ENCODE measurements around the gene RAP1GAP2.

DNA sequence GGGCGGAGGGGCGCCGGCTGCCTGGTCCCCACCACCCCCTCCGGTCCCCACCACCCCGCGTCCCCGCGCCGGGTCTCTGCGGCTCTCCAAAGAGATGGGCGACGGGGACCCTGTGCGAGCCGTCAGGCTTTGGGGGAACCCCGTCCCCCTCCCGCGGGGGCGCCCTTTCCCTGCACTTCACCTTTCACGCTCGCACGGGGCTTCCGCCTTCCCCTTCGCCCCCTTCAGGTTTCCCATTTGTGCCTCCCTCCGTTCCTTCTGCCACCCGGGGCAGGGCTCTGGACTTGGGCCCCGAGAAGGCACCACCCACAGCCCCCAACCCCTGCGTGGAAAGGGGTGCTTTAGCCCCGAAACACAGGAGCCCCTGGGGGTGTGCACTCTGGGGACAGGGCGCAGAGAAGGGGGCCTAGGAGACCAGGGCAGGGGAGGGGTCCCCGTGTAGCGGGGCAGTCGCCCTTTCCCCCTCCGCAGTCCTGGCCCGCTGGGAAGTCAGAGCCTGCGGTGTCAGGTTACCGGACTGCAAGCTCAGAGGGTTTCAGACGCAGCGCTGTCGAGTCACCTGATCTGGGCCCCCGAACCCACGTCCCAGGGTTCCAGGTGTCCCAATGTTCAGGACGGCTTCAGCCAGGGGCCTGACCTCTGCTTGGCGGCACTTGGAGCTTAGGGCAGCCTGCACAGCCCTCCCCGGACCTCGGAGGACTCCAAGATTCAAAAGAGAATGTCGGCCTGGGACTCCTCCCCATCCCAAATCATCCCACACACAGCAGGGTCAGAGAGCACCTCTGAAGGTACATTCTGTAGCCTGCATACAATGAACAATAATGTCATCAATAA is 40.1 kb upstream of the RAP1GAP2 start:
- no peak for TF ChIP-seq POLR2A (IDR thresholded peaks at IDR 0.05)
- TF ChIP-seq, protein P1, sequence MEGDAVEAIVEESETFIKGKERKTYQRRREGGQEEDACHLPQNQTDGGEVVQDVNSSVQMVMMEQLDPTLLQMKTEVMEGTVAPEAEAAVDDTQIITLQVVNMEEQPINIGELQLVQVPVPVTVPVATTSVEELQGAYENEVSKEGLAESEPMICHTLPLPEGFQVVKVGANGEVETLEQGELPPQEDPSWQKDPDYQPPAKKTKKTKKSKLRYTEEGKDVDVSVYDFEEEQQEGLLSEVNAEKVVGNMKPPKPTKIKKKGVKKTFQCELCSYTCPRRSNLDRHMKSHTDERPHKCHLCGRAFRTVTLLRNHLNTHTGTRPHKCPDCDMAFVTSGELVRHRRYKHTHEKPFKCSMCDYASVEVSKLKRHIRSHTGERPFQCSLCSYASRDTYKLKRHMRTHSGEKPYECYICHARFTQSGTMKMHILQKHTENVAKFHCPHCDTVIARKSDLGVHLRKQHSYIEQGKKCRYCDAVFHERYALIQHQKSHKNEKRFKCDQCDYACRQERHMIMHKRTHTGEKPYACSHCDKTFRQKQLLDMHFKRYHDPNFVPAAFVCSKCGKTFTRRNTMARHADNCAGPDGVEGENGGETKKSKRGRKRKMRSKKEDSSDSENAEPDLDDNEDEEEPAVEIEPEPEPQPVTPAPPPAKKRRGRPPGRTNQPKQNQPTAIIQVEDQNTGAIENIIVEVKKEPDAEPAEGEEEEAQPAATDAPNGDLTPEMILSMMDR (IDR thresholded peaks at IDR 0.05) = no peak

All from heart left ventricle (tissue), 13 donors.